ENCODE results near the gene CFAP410.

GRCh38 chr21:44298301-44298700, 40.9 kb downstream of the CFAP410 start:
- TF ChIP-seq CTCF (IDR thresholded peaks at IDR 0.05; ENCODE audit: low read depth, low read length), result no peak
- no peak for TF ChIP-seq MAX (IDR thresholded peaks at IDR 0.05; ENCODE audit: low read depth, low read length)
- TF ChIP-seq MYC (IDR thresholded peaks at IDR 0.05; ENCODE audit: low read depth, low read length), result no peak
- no peak for TF ChIP-seq POLR2A (IDR thresholded peaks at IDR 0.05; ENCODE audit: extremely low read depth, insufficient read length)
